GM12875 (cell line): ENCODE measurements around the gene SKOR2.

ENCODE experiments used
- H3K4me3 ChIP-seq: one replicate; pipeline ENCODE4 v1.5.1; 2011; ENCODE audit warnings: low read depth, low read length, control low read depth
- TF ChIP-seq, protein P1 (sequence below): IDR thresholded peaks from 2 replicates; pipeline ENCODE4 v1.5.1; 2011; ENCODE audit warnings: low read depth, mild to moderate bottlenecking, control low read depth, inconsistent platforms, low read length, moderate library complexity, borderline replicate concordance; ENCODE audit not compliant: insufficient read depth

Gene SKOR2

DNA sequence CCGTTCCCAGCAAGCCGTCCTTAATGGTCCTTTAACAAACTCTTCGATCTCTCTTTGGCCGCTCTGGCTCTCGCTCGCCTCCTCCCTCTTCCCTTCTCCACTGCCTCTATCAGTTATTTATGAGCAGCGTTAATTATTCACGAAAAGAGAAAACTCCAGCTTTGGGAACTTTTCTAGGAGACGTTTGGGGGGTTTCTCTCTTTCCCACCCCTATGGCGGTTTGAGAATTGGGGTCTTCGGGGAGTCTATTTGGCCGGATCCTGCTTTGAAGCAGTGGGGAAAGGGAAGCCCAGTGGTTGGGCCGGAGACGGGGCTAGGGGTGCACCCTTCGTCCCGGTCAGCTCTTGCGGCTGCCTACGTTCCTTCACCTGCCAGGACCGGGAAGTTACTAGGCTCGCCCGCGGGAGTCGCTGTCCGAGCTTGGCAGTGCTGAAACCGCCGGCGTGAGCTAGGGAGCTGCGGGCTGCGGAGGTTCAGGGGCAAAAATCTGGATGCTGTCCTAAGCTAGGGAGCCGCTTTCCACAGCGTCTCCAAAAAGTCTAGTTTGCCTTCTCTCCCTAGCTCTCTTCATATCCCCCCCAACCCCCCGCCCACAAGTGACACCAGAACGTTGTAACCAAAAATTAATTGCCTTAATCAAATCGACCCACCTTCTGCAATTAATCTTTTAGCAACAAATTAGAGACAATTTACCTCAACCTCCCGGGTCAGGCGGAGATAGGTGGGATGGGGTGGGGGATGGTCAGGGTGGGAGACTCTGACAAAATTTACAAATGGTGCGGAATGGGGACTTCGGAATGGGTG, 8.9 kb upstream of the SKOR2 start:
- TF ChIP-seq, protein P1, sequence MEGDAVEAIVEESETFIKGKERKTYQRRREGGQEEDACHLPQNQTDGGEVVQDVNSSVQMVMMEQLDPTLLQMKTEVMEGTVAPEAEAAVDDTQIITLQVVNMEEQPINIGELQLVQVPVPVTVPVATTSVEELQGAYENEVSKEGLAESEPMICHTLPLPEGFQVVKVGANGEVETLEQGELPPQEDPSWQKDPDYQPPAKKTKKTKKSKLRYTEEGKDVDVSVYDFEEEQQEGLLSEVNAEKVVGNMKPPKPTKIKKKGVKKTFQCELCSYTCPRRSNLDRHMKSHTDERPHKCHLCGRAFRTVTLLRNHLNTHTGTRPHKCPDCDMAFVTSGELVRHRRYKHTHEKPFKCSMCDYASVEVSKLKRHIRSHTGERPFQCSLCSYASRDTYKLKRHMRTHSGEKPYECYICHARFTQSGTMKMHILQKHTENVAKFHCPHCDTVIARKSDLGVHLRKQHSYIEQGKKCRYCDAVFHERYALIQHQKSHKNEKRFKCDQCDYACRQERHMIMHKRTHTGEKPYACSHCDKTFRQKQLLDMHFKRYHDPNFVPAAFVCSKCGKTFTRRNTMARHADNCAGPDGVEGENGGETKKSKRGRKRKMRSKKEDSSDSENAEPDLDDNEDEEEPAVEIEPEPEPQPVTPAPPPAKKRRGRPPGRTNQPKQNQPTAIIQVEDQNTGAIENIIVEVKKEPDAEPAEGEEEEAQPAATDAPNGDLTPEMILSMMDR: no peak
- no peak overlapping the region for H3K4me3 ChIP-seq

- TF ChIP-seq, protein P1: no peak
- no peak overlapping the region for H3K4me3 ChIP-seq
Measured at GRCh38 chr18:47254341-47254939, 3.0 kb upstream of the SKOR2 start.

- TF ChIP-seq, protein P1: no peak
- H3K4me3 ChIP-seq: no peak overlapping the region
Measured at GRCh38 chr18:47253101-47253654, 1.7 kb upstream of the SKOR2 start.

GRCh38 chr18:47250391-47251046, 941 bp downstream of the SKOR2 start:
- TF ChIP-seq, protein P1: no peak
- H3K4me3 ChIP-seq: no peak overlapping the region

DNA sequence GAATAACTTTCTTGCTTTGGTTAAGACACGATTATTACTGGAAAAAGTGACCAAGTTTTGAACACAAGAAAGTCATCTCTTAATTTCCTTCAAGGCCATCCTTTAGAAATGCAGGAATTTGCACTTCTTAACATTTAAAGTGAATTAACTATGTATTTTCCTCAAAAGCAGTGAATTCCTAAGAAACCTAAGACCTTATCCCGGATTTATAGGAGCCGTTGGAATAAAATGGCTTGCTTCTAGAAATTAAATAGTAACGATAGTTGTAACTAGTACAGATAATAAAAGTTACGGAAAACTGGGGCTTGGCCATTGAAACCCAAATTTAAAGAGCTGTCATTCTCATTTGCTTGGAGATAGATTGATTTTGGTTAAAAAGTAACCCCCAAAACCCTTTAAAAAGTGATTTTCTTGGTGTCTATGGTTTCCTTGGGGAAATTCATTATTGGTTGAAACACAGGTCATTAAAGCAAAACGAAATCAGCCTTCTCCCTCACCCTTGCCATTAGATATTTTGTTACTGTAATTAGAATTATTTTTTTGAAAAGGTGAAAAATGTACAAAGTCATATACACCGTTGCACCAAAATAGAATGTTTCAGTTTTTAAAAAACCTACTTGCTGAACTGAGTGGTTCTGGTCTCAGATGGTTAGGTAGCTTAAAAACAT, 2.0 kb downstream of the SKOR2 start:
- H3K4me3 ChIP-seq: no peak overlapping the region
- TF ChIP-seq, protein P1: no peak

GRCh38 chr18:47248604-47249313, 2.7 kb downstream of the SKOR2 start:
- TF ChIP-seq, protein P1: no peak
- no peak overlapping the region for H3K4me3 ChIP-seq
